IPS-18a (cell line): Measurements from ENCODE around the gene C22orf39.

Experiments
- H3K27ac ChIP-seq: one replicate; pipeline ENCODE4 v1.5.1; 2013; ENCODE audit warnings: low read length
- H3K27me3 ChIP-seq: one replicate; pipeline ENCODE4 v1.6.1; 2013; ENCODE audit warnings: mild to moderate bottlenecking, low read length; ENCODE audit not compliant: control insufficient read depth, insufficient read depth
- H3K36me3 ChIP-seq: one replicate; pipeline ENCODE4 v1.6.1; 2013; ENCODE audit warnings: low read depth, low read length; ENCODE audit not compliant: control insufficient read depth
- H3K4me1 ChIP-seq: one replicate; pipeline ENCODE4 v1.6.1; 2013; ENCODE audit warnings: low read depth, low read length; ENCODE audit not compliant: control insufficient read depth
- H3K4me3 ChIP-seq: one replicate; pipeline ENCODE4 v1.5.1; 2013; ENCODE audit warnings: low read length
- H3K9ac ChIP-seq: one replicate; pipeline ENCODE4 v1.6.1; 2013; ENCODE audit warnings: mild to moderate bottlenecking, low read length, moderate library complexity
- H3K9me3 ChIP-seq: one replicate; pipeline ENCODE4 v1.6.1; 2013; ENCODE audit warnings: low read depth, low read length; ENCODE audit not compliant: control insufficient read depth

C22orf39 gene

GRCh38 chr22:19401483-19401882, 46.0 kb downstream of the C22orf39 start:
- Histone ChIP-seq H3K27ac (no peak overlapping the region), H3K9me3 (no peaks in the 10 kb centered on the region), H3K4me3 (no peak overlapping the region), H3K4me1 (no peaks in the 10 kb centered on the region), H3K36me3 (peaks cover 49% of the 10 kb centered on the region), H3K9ac (no peak overlapping the region), H3K27me3 (no peaks in the 10 kb centered on the region)

GRCh38 chr22:19400881-19401280, 46.6 kb downstream of the C22orf39 start:
- Histone ChIP-seq H3K4me3 (no peak overlapping the region), H3K36me3 (peaks cover 48% of the 10 kb centered on the region), H3K4me1 (no peaks in the 10 kb centered on the region), H3K27me3 (no peaks in the 10 kb centered on the region), H3K9ac (no peak overlapping the region), H3K9me3 (no peaks in the 10 kb centered on the region), H3K27ac (no peak overlapping the region)

- H3K4me3 ChIP-seq, result no peak overlapping the region
- peaks cover 56% of the 10 kb centered on the region for H3K36me3 ChIP-seq
- no peaks in the 10 kb centered on the region for H3K27me3 ChIP-seq
- no peak overlapping the region for H3K27ac ChIP-seq
- no peak overlapping the region for H3K9ac ChIP-seq
- no peaks in the 10 kb centered on the region for H3K4me1 ChIP-seq
- no peaks in the 10 kb centered on the region for H3K9me3 ChIP-seq
Measured at GRCh38 chr22:19398652-19399051, 48.9 kb downstream of the C22orf39 start.

GRCh38 chr22:19398206-19398605, 49.3 kb downstream of the C22orf39 start:
- Histone ChIP-seq H3K9ac (no peak overlapping the region), H3K4me1 (no peaks in the 10 kb centered on the region), H3K9me3 (no peaks in the 10 kb centered on the region), H3K27me3 (no peaks in the 10 kb centered on the region), H3K4me3 (no peak overlapping the region), H3K27ac (no peak overlapping the region), H3K36me3 (peaks cover 57% of the 10 kb centered on the region)

GRCh38 chr22:19397734-19398104, 49.8 kb downstream of the C22orf39 start:
- no peak overlapping the region for H3K27ac ChIP-seq
- H3K4me1 ChIP-seq, result no peaks in the 10 kb centered on the region
- H3K36me3 ChIP-seq, result peaks cover 60% of the 10 kb centered on the region
- H3K4me3 ChIP-seq, result no peak overlapping the region
- no peaks in the 10 kb centered on the region for H3K9me3 ChIP-seq
- no peaks in the 10 kb centered on the region for H3K27me3 ChIP-seq
- no peak overlapping the region for H3K9ac ChIP-seq

GRCh38 chr22:19396934-19397733, 50.4 kb downstream of the C22orf39 start:
- Histone ChIP-seq H3K9me3 (no peaks in the 10 kb centered on the region), H3K36me3 (peaks cover 66% of the 10 kb centered on the region)

GRCh38 chr22:19396561-19396933, 51.0 kb downstream of the C22orf39 start:
- Histone ChIP-seq H3K36me3 (peaks cover 66% of the 10 kb centered on the region), H3K9ac (no peak overlapping the region), H3K9me3 (no peaks in the 10 kb centered on the region), H3K4me1 (no peaks in the 10 kb centered on the region), H3K4me3 (no peak overlapping the region), H3K27me3 (no peaks in the 10 kb centered on the region), H3K27ac (no peak overlapping the region)

More at GRCh38 chr22:19396934-19397733, 50.4 kb downstream of the C22orf39 start:
- Histone ChIP-seq H3K4me1 (no peaks in the 10 kb centered on the region), H3K27me3 (no peaks in the 10 kb centered on the region), H3K4me3 (no peak overlapping the region), H3K27ac (no peak overlapping the region), H3K9ac (no peak overlapping the region)

- Histone ChIP-seq H3K36me3 (peaks cover 68% of the 10 kb centered on the region), H3K9me3 (no peaks in the 10 kb centered on the region), H3K9ac (no peak overlapping the region), H3K4me1 (no peaks in the 10 kb centered on the region), H3K4me3 (no peak overlapping the region), H3K27ac (no peak overlapping the region), H3K27me3 (no peaks in the 10 kb centered on the region)
Measured at GRCh38 chr22:19395276-19395675, 52.2 kb downstream of the C22orf39 start.

GRCh38 chr22:19394274-19395050, 53.0 kb downstream of the C22orf39 start:
- H3K9me3 ChIP-seq, result no peaks in the 10 kb centered on the region
- peaks cover 76% of the 10 kb centered on the region for H3K36me3 ChIP-seq
- no peaks in the 10 kb centered on the region for H3K27me3 ChIP-seq

GRCh38 chr22:19393704-19394103, 53.8 kb downstream of the C22orf39 start:
- Histone ChIP-seq H3K27me3 (no peaks in the 10 kb centered on the region), H3K4me1 (no peaks in the 10 kb centered on the region), H3K36me3 (peaks cover 82% of the 10 kb centered on the region), H3K4me3 (no peak overlapping the region), H3K9me3 (no peaks in the 10 kb centered on the region), H3K9ac (no peak overlapping the region), H3K27ac (no peak overlapping the region)

More at GRCh38 chr22:19394274-19395050, 53.0 kb downstream of the C22orf39 start:
- Histone ChIP-seq H3K9ac (no peak overlapping the region), H3K27ac (no peak overlapping the region), H3K4me1 (no peaks in the 10 kb centered on the region), H3K4me3 (no peak overlapping the region)
